HepG2 (cell line): Measurements from ENCODE around the gene ZSWIM2.

Experiments
- BORCS8-MEF2B ChIP-seq: sonication (generic); formaldehyde crosslinking; IDR thresholded peaks from 2 replicates; pipeline ENCODE4 v1.8.0; 2022; ENCODE audit warnings: mild to moderate bottlenecking, missing genetic modification reagents
- CTCF ChIP-seq: sonication (generic); formaldehyde crosslinking; IDR thresholded peaks from 2 replicates; pipeline ENCODE4 v1.5.0; 2020; ENCODE audit warnings: mild to moderate bottlenecking, missing genetic modification reagents, moderate library complexity
- NFE2L1 ChIP-seq: sonication (generic); formaldehyde crosslinking; IDR thresholded peaks from 2 replicates; pipeline ENCODE4 v1.4.0; 2020; ENCODE audit warnings: missing genetic modification reagents, mild to moderate bottlenecking, borderline replicate concordance
- SP140L ChIP-seq: sonication (generic); formaldehyde crosslinking; IDR thresholded peaks from 2 replicates; pipeline ENCODE4 v1.4.0; 2020; ENCODE audit warnings: missing genetic modification reagents, borderline replicate concordance
- ZNF230 ChIP-seq: sonication (generic); formaldehyde crosslinking; IDR thresholded peaks from 2 replicates; pipeline ENCODE4 v1.4.0; 2020; ENCODE audit warnings: mild to moderate bottlenecking, missing genetic modification reagents
- ZNF253 ChIP-seq: sonication (generic); formaldehyde crosslinking; IDR thresholded peaks from 2 replicates; pipeline ENCODE4 v1.8.0; 2022; ENCODE audit warnings: mild to moderate bottlenecking, missing genetic modification reagents, borderline replicate concordance
- ZNF274 ChIP-seq: sonication (generic); formaldehyde crosslinking; IDR thresholded peaks from 2 replicates; pipeline ENCODE4 v1.5.1; 2020; ENCODE audit warnings: mild to moderate bottlenecking, missing genetic modification reagents
- ZNF354B ChIP-seq: sonication (generic); formaldehyde crosslinking; IDR thresholded peaks from 2 replicates; pipeline ENCODE4 v1.8.0; 2022; ENCODE audit warnings: mild to moderate bottlenecking, missing genetic modification reagents

GRCh38 chr2:186853951-186854350 is 5.0 kb upstream of the ZSWIM2 start:
- TF ChIP-seq ZNF354B (CRISPR knock-in tag) (no peak), ZNF274 (CRISPR knock-in tag) (no peak), SP140L (CRISPR knock-in tag) (no peak), ZNF230 (CRISPR knock-in tag) (no peak), BORCS8-MEF2B (no peak), CTCF (CRISPR knock-in tag) (no peak), ZNF253 (CRISPR knock-in tag) (no peak), NFE2L1 (CRISPR knock-in tag) (no peak)
